Neural progenitor cell (in vitro differentiated cells): ENCODE results near the gene AKAP9. TPM values are rescaled to one million over a fixed set of nuclear protein-coding genes. Genes with fewer than 3 reads are reported as not detected.

Source experiments
- DNase-seq: peaks from one replicate; pipeline ENCODE4 v3.0.0-alpha.2; 2016; ENCODE audit warnings: low spot score
- H2AFZ ChIP-seq: fragments of 200-600 bp; sonication (generic); replicated peaks from 2 replicates; pipeline ENCODE4 v1.6.1; 2016; ENCODE audit warnings: antibody characterized with exemption
- H3F3A ChIP-seq: fragments of 200-600 bp; sonication (generic); 2 replicates; pipeline ENCODE4 v1.6.1; 2016; ENCODE audit warnings: antibody characterized with exemption, low read depth
- H3K27ac ChIP-seq: fragments of 200-600 bp; sonication (generic); 2 replicates; pipeline ENCODE4 v1.5.1; 2016; ENCODE audit warnings: mild to moderate bottlenecking
- H3K27me3 ChIP-seq: fragments of 200-600 bp; sonication (generic); 2 replicates; pipeline ENCODE4 v1.6.1; 2016; ENCODE audit warnings: mild to moderate bottlenecking, moderate library complexity
- H3K36me3 ChIP-seq: fragments of 200-600 bp; sonication (generic); 2 replicates; pipeline ENCODE4 v1.5.1; 2016
- H3K4me1 ChIP-seq: fragments of 200-600 bp; sonication (generic); 2 replicates; pipeline ENCODE4 v1.6.1; 2016; ENCODE audit warnings: mixed run types
- H3K4me2 ChIP-seq: fragments of 200-600 bp; sonication (generic); 2 replicates; pipeline ENCODE4 v1.6.1; 2016
- H3K4me3 ChIP-seq: fragments of 200-600 bp; sonication (generic); 2 replicates; pipeline ENCODE4 v1.5.1; 2016
- H3K79me2 ChIP-seq: fragments of 200-600 bp; sonication (generic); 2 replicates; pipeline ENCODE4 v1.6.1; 2016; ENCODE audit warnings: low read depth
- H3K9ac ChIP-seq: fragments of 200-600 bp; sonication (generic); 2 replicates; pipeline ENCODE4 v1.6.1; 2016
- H3K9me3 ChIP-seq: fragments of 200-600 bp; sonication (generic); 2 replicates; pipeline ENCODE4 v1.5.1; 2016; ENCODE audit warnings: low read depth
- H4K20me1 ChIP-seq: fragments of 200-600 bp; sonication (generic); 2 replicates; pipeline ENCODE4 v1.6.1; 2016; ENCODE audit warnings: low read depth
- H3K27ac Mint-ChIP-seq: 3 replicates; pipeline ENCODE4 v1.8.0; 2021; ENCODE audit warnings: mixed read lengths
- H3K27me3 Mint-ChIP-seq: 2 replicates; pipeline ENCODE4 v1.8.0; 2022; ENCODE audit warnings: low read depth, mild to moderate bottlenecking, inconsistent platforms, moderate library complexity, mixed read lengths; ENCODE audit not compliant: insufficient read depth
- H3K36me3 Mint-ChIP-seq: 3 replicates; pipeline ENCODE4 v1.8.0; 2021; ENCODE audit warnings: mixed read lengths
- H3K4me1 Mint-ChIP-seq: 3 replicates; pipeline ENCODE4 v1.8.0; 2021; ENCODE audit warnings: mixed read lengths
- H3K4me3 Mint-ChIP-seq: 3 replicates; pipeline ENCODE4 v1.8.0; 2021; ENCODE audit warnings: mild to moderate bottlenecking, moderate library complexity, mixed read lengths
- H3K9me3 Mint-ChIP-seq: 3 replicates; pipeline ENCODE4 v1.8.0; 2020; ENCODE audit warnings: mixed read lengths
- CTCF ChIP-seq: fragments of 200-600 bp; sonication (generic); IDR thresholded peaks from 2 replicates; pipeline ENCODE4 v1.5.1; 2017; ENCODE audit warnings: antibody characterized with exemption, mild to moderate bottlenecking
- EZH2 ChIP-seq: fragments of 200-600 bp; sonication (generic); IDR thresholded peaks from 2 replicates; pipeline ENCODE4 v1.6.1; 2017; ENCODE audit warnings: antibody characterized with exemption, mild to moderate bottlenecking, moderate library complexity
- EZH2phosphoT487 ChIP-seq: fragments of 200-600 bp; sonication (generic); IDR thresholded peaks from 2 replicates; pipeline ENCODE4 v1.6.1; 2017; ENCODE audit warnings: antibody characterized with exemption
- total RNA-seq: library from RNA; depleted of rRNA; stranded (reverse); fragments of >200 nt; gene quantifications from 2 replicates; pipeline ENCODE4 v1.2.3, GENCODE V29; 2015; ENCODE audit warnings: low replicate concordance

Gene AKAP9
- total RNA-seq, 1 donor from 2014 or later, result 93.4 TPM

DNA sequence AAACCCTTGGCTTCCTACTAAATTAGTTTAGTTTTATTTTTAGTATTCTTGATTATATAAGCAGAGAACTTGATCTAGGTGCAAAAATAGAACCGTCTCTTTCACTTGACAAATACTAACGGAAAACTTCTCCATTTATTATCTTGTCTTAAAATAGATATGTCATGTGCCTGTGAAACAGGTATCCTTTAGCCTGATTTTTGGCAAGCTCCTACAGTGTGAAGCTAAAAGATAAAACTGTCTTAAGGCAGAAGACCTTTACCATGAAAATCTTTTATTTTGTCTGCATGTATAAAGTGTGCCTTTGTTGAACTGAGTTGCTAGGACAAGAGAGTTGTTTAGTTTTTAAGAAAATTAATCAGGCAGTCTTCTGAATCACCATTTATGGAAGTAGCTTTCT lies 103.0 kb downstream of the AKAP9 start:
- TF ChIP-seq EZH2phosphoT487 (no peak), CTCF (no peak), EZH2 (no peak)
- H3K4me2 ChIP-seq, result no peak overlapping the region
- H3F3A ChIP-seq, result no peaks in the 10 kb centered on the region
- H3K27ac Mint-ChIP-seq, result no peak overlapping the region
- DNase-seq, result no peak
- no peak overlapping the region for H3K4me3 Mint-ChIP-seq
- H3K27me3 ChIP-seq, result no peaks in the 10 kb centered on the region
- H3K4me1 Mint-ChIP-seq, result no peaks in the 10 kb centered on the region
- no peaks in the 10 kb centered on the region for H3K9me3 Mint-ChIP-seq
- H3K9me3 ChIP-seq, result no peaks in the 10 kb centered on the region
- H3K36me3 Mint-ChIP-seq, result peaks cover 17% of the 10 kb centered on the region
- no peak overlapping the region for H3K27ac ChIP-seq
- H3K79me2 ChIP-seq, result no peaks in the 10 kb centered on the region
- no peak overlapping the region for H3K9ac ChIP-seq
- no peak overlapping the region for H3K4me3 ChIP-seq
- no peaks in the 10 kb centered on the region for H3K27me3 Mint-ChIP-seq
- no peaks in the 10 kb centered on the region for H3K4me1 ChIP-seq
- no peak overlapping the region for H2AFZ ChIP-seq
- H3K36me3 ChIP-seq, result peaks cover 29% of the 10 kb centered on the region
- no peaks in the 10 kb centered on the region for H4K20me1 ChIP-seq

DNA sequence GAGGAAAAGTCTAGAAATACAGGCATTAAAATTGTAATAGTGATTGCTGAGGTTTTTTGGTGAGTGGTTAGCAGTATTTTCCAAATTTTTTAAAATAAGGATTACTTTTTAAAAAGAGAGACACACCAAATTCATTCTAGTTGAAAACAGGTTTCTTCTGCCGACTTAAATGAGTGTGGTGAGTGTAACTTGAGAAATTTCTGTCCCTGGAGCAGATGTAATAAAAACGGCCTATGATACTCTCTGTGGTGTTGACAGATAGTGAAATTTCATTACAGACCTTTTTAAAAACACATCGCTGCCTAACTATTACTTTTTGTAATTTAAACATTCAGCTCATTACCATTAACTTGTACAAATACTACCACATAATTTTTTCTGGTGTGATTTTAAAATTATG lies 103.5 kb downstream of the AKAP9 start:
- peaks cover 31% of the 10 kb centered on the region for H3K36me3 ChIP-seq
- no peak overlapping the region for H3K4me2 ChIP-seq
- H3K36me3 Mint-ChIP-seq, result peaks cover 20% of the 10 kb centered on the region
- no peaks in the 10 kb centered on the region for H3K79me2 ChIP-seq
- no peak overlapping the region for H3K4me3 ChIP-seq
- H3F3A ChIP-seq, result no peaks in the 10 kb centered on the region
- H3K27ac Mint-ChIP-seq, result no peak overlapping the region
- H3K27me3 ChIP-seq, result no peaks in the 10 kb centered on the region
- H3K27ac ChIP-seq, result no peak overlapping the region
- H2AFZ ChIP-seq, result no peak overlapping the region
- no peaks in the 10 kb centered on the region for H3K27me3 Mint-ChIP-seq
- no peak overlapping the region for H3K4me3 Mint-ChIP-seq
- no peaks in the 10 kb centered on the region for H3K4me1 Mint-ChIP-seq
- H4K20me1 ChIP-seq, result no peaks in the 10 kb centered on the region
- no peak for DNase-seq
- H3K9me3 ChIP-seq, result no peaks in the 10 kb centered on the region
- TF ChIP-seq EZH2phosphoT487 (no peak), CTCF (no peak), EZH2 (no peak)
- H3K4me1 ChIP-seq, result no peaks in the 10 kb centered on the region
- no peak overlapping the region for H3K9ac ChIP-seq
- no peaks in the 10 kb centered on the region for H3K9me3 Mint-ChIP-seq

- Histone ChIP-seq H3K36me3 (peaks cover 31% of the 10 kb centered on the region), H4K20me1 (no peaks in the 10 kb centered on the region), H3K27me3 (no peaks in the 10 kb centered on the region), H3K4me1 (no peaks in the 10 kb centered on the region), H3K9me3 (no peaks in the 10 kb centered on the region), H3F3A (no peaks in the 10 kb centered on the region), H3K4me3 (no peak overlapping the region), H2AFZ (no peak overlapping the region), H3K9ac (no peak overlapping the region), H3K79me2 (no peaks in the 10 kb centered on the region), H3K4me2 (no peak overlapping the region), H3K27ac (no peak overlapping the region)
- Mint-ChIP-seq H3K4me1 (no peaks in the 10 kb centered on the region), H3K4me3 (no peak overlapping the region), H3K27me3 (no peaks in the 10 kb centered on the region), H3K9me3 (no peaks in the 10 kb centered on the region), H3K27ac (no peak overlapping the region), H3K36me3 (peaks cover 22% of the 10 kb centered on the region)
- no peak for DNase-seq
- TF ChIP-seq EZH2phosphoT487, result no peak
- TF ChIP-seq CTCF, result no peak
- TF ChIP-seq EZH2, result no peak
Observed at GRCh38 chr7:92044940-92045339, 104.3 kb downstream of the AKAP9 start.
